ENCODE measurements around the gene RAB3D.

The RAB3D gene

GRCh38 chr19:11306337-11306736, 33.1 kb downstream of the RAB3D start:
- DNase-seq (ENCODE audit: low read depth), result no peak
- no peak overlapping the region for H3K4me3 ChIP-seq (ENCODE audit: low read depth, low read length)
- TF ChIP-seq CTCF (IDR thresholded peaks at IDR 0.05; ENCODE audit: low read depth, low read length) (no peak), MAX (IDR thresholded peaks at IDR 0.05; ENCODE audit: low read depth, low read length) (no peak), MYC (IDR thresholded peaks at IDR 0.05; ENCODE audit: low read depth, low read length) (no peak), POLR2A (IDR thresholded peaks at IDR 0.05; ENCODE audit: extremely low read depth, insufficient read length) (no peak)

GRCh38 chr19:11304936-11305335, 34.5 kb downstream of the RAB3D start:
- TF ChIP-seq CTCF (IDR thresholded peaks at IDR 0.05; ENCODE audit: low read depth, low read length) (no peak), MYC (IDR thresholded peaks at IDR 0.05; ENCODE audit: low read depth, low read length) (no peak), POLR2A (IDR thresholded peaks at IDR 0.05; ENCODE audit: extremely low read depth, insufficient read length) (no peak), MAX (IDR thresholded peaks at IDR 0.05; ENCODE audit: low read depth, low read length) (no peak)
- DNase-seq (ENCODE audit: low read depth), result no peak

GRCh38 chr19:11300811-11301120, 38.7 kb downstream of the RAB3D start:
- TF ChIP-seq CTCF (IDR thresholded peaks at IDR 0.05; ENCODE audit: low read depth, low read length), result no peak
- TF ChIP-seq MAX (IDR thresholded peaks at IDR 0.05; ENCODE audit: low read depth, low read length), result no peak
- TF ChIP-seq POLR2A (IDR thresholded peaks at IDR 0.05; ENCODE audit: extremely low read depth, insufficient read length), result no peak
- no peak for TF ChIP-seq MYC (IDR thresholded peaks at IDR 0.05; ENCODE audit: low read depth, low read length)
- DNase-seq (ENCODE audit: low read depth), result no peak
- no peak overlapping the region for H3K4me3 ChIP-seq (ENCODE audit: low read depth, low read length)

More at GRCh38 chr19:11304936-11305335, 34.5 kb downstream of the RAB3D start:
- no peak overlapping the region for H3K4me3 ChIP-seq (ENCODE audit: low read depth, low read length)

- no peak for DNase-seq (ENCODE audit: low read depth)
- TF ChIP-seq CTCF (IDR thresholded peaks at IDR 0.05; ENCODE audit: low read depth, low read length) (no peak), MAX (IDR thresholded peaks at IDR 0.05; ENCODE audit: low read depth, low read length) (peak; percentile 39; the same call in 1 of the 2 replicates)
- H3K4me3 ChIP-seq (ENCODE audit: low read depth, low read length), result no peak overlapping the region
Measured at GRCh38 chr19:11299946-11300810, 39.3 kb downstream of the RAB3D start.

- no peak overlapping the region for H3K4me3 ChIP-seq (ENCODE audit: low read depth, low read length)
- TF ChIP-seq MAX (IDR thresholded peaks at IDR 0.05; ENCODE audit: low read depth, low read length) (peak; percentile 30; the same call in 1 of the 2 replicates), POLR2A (IDR thresholded peaks at IDR 0.05; ENCODE audit: extremely low read depth, insufficient read length) (no peak), CTCF (IDR thresholded peaks at IDR 0.05; ENCODE audit: low read depth, low read length) (no peak), MYC (IDR thresholded peaks at IDR 0.05; ENCODE audit: low read depth, low read length) (peak; percentile 36; the same call in 1 of the 2 replicates)
- peak; percentile 64 for DNase-seq (ENCODE audit: low read depth)
Measured at GRCh38 chr19:11296264-11296663, 43.2 kb downstream of the RAB3D start.

All from NB4 (cell line).